Measurements from ENCODE around the gene DOK7. TPM values are rescaled to one million over a fixed set of nuclear protein-coding genes. Genes with fewer than 3 reads are reported as not detected.

The DOK7 gene
- total RNA-seq, 1 donor from 2014 or later = not detected

DNA sequence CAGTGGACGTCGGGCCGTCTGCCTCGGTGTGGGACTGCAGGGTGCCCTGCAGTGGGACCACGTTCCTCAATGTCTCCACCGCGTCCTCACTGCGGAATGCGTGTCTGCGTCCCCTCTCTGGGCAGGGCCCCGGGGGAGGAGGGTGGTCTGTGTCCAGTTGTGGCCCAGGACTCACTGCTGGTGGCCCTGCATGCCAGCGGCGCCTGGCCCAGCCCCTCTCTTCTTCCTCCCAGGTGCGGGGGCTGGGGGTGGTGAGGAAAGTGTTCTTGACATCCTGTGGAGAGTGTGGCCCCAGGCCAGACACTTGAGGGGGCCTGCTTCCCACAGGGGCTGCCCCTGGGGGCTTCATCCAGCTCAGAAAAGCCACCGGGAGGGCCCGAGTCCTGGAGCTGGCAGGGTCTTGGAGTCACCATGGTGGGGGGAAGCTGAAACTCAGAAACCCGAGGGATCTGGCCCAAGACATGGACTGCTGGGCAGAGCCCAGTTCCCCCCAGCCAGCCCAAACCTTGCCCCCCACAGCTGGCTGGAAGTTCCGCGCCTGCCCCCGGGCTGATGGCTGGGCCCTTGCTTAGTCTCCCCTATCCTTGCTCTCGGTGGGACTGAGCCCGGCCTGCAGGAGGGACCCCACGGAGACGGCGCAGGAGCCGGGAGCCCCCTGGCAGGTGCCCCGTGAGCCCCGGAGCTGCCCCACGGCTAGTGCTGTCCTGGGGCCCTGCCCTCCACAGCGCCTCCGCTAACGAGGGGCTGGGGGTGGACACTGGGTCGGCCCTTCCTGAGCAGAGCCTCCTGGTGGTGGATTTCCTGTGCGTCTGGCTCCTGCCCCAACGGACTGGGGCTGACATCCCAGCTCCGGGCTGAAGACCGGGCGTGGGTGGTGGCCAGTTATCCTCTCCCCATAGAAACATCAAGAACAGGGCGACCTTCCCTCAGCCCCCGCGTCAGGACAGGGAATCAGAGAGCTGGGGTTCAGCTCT lies 2.9 kb downstream of the DOK7 start:
- Mint-ChIP-seq H3K36me3 (ENCODE audit: low read depth) (no peaks in the 10 kb centered on the region), H3K4me1 (peaks cover 10% of the 10 kb centered on the region), H3K9me3 (no peaks in the 10 kb centered on the region), H3K4me3 (no peak overlapping the region), H3K27me3 (ENCODE audit: low read depth) (peaks cover 3% of the 10 kb centered on the region), H3K27ac (ENCODE audit: unreplicated experiment) (no peak overlapping the region)
- TF ChIP-seq, protein P1, sequence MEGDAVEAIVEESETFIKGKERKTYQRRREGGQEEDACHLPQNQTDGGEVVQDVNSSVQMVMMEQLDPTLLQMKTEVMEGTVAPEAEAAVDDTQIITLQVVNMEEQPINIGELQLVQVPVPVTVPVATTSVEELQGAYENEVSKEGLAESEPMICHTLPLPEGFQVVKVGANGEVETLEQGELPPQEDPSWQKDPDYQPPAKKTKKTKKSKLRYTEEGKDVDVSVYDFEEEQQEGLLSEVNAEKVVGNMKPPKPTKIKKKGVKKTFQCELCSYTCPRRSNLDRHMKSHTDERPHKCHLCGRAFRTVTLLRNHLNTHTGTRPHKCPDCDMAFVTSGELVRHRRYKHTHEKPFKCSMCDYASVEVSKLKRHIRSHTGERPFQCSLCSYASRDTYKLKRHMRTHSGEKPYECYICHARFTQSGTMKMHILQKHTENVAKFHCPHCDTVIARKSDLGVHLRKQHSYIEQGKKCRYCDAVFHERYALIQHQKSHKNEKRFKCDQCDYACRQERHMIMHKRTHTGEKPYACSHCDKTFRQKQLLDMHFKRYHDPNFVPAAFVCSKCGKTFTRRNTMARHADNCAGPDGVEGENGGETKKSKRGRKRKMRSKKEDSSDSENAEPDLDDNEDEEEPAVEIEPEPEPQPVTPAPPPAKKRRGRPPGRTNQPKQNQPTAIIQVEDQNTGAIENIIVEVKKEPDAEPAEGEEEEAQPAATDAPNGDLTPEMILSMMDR (conservative IDR thresholded peaks at IDR 0.05) = peak; percentile 41
- DNase-seq (ENCODE audit: low read depth, low spot score) = no peak

DNA sequence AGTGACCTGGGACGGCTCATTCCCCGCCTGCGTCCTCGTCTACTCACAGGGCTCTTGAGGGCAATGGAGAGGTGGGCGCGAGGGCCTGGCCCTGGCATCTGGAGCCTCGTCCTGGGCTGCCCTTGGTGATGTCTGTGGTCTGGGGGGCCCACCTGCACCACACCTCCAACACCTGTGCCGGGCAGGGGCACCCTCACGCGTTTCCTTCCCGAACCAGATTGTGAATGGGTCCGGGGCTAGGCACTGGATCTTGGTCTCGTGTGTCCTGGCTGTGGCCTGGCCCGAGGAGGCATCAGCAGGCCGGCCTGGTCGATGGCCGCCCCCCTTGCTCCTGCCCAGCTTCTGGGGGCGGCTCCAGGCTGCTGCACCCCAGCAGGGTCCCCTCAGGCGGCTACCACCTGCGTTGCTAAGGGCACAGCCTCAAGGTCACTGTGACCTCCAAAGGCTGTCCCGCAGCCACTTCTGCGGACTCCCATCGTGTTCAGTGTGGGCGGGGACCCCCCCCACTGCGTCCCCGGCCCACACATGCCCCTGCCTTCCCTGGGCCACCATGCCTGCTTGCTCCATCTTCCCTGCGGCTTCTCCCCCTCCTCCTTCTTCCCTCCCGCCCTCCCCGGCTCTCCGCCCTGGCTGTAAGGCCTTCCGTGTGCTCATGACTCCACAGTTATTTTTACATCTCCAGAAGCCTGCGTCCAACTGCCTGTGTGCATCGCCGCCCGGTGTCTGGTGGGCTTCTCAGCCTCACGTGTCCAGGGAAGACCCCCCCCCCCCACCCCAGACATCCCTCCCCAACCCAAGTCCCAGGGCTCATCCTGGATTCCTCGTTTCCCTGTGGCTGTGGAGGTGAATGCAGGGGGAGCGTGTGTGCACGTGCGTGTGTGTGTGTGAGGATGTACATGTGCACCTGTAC lies 3.8 kb downstream of the DOK7 start:
- no peaks in the 10 kb centered on the region for H3K36me3 Mint-ChIP-seq (ENCODE audit: low read depth)
- TF ChIP-seq, protein P1 (conservative IDR thresholded peaks at IDR 0.05) = no peak
- no peaks in the 10 kb centered on the region for H3K9me3 Mint-ChIP-seq
- peaks cover 10% of the 10 kb centered on the region for H3K4me1 Mint-ChIP-seq
- H3K27me3 Mint-ChIP-seq (ENCODE audit: low read depth) = peaks cover 3% of the 10 kb centered on the region
- no peak overlapping the region for H3K4me3 Mint-ChIP-seq
- no peak overlapping the region for H3K27ac Mint-ChIP-seq (ENCODE audit: unreplicated experiment)
- DNase-seq (ENCODE audit: low read depth, low spot score) = no peak

DNA sequence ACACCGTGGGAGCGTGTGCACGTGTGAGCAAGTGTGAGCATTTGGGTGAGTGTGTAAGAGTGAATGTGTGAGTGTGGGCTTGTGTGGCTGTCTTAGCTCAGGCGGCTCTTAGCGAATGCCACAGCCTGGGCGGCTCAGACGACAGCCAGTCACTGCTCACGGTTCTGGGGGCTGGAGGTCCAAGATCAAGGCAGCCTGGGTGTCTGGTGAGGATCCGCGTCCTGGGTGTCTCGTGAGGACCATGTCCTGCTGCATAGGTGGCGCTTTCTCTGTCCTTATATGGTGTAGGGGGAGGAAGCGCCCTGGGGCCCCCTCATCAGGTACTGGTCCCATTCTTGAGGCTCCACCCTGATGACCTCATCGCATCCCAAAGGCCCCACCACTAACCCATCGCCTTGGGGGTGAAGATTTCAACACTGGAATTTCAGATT lies 4.5 kb downstream of the DOK7 start:
- no peak overlapping the region for H3K4me3 Mint-ChIP-seq
- H3K27me3 Mint-ChIP-seq (ENCODE audit: low read depth) = peaks cover 3% of the 10 kb centered on the region
- TF ChIP-seq, protein P1 (conservative IDR thresholded peaks at IDR 0.05) = no peak
- no peak overlapping the region for H3K27ac Mint-ChIP-seq (ENCODE audit: unreplicated experiment)
- no peak for DNase-seq (ENCODE audit: low read depth, low spot score)
- no peaks in the 10 kb centered on the region for H3K36me3 Mint-ChIP-seq (ENCODE audit: low read depth)
- H3K9me3 Mint-ChIP-seq = no peaks in the 10 kb centered on the region
- peaks cover 10% of the 10 kb centered on the region for H3K4me1 Mint-ChIP-seq

DNA sequence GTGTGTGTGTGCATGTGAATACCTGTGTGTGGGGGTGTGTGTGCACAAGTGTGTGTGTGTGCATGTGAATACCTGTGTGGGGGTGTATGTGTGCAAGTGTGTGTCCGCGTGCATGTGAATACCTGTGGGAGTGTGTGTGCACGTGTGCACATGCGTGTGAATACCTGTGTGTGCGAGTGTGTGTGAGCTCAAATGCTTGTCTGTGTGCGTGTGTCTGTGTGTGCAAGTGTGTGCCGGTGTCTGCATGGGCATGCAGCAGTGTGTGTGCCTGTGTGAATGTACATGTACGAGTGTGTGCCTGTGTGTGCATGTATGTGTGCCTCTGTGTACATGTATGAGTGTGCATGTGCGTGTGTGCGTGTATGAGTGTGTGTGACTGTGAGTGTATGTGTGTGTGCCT lies 5.0 kb downstream of the DOK7 start:
- Mint-ChIP-seq H3K36me3 (ENCODE audit: low read depth) (no peaks in the 10 kb centered on the region), H3K4me3 (no peak overlapping the region), H3K27me3 (ENCODE audit: low read depth) (peaks cover 3% of the 10 kb centered on the region), H3K4me1 (peaks cover 10% of the 10 kb centered on the region), H3K9me3 (no peaks in the 10 kb centered on the region), H3K27ac (ENCODE audit: unreplicated experiment) (no peak overlapping the region)
- DNase-seq (ENCODE audit: low read depth, low spot score) = no peak
- TF ChIP-seq, protein P1 (conservative IDR thresholded peaks at IDR 0.05) = no peak

DNA sequence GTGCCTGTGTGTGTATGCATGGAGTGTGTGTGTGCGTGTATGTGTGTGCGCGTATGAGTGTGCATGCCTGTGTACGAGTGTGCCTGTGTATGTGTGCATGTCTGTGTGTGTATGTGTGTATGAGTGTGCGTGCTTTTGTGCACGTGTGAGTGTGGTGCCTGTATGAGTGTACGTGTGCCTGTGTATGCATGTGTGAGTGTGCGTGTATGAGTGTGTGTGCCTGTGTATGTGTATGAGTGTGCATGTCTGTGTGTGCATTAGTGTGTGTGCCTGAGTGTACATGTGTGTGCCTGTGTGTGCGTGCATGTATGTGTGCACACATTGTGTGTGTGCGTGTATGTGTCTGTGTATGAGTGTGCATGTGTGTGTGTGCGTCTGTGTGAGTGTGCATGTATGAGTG lies 5.7 kb downstream of the DOK7 start:
- peaks cover 3% of the 10 kb centered on the region for H3K27me3 Mint-ChIP-seq (ENCODE audit: low read depth)
- TF ChIP-seq, protein P1 (conservative IDR thresholded peaks at IDR 0.05) = no peak
- DNase-seq (ENCODE audit: low read depth, low spot score) = no peak
- H3K4me1 Mint-ChIP-seq = peaks cover 10% of the 10 kb centered on the region
- H3K9me3 Mint-ChIP-seq = no peaks in the 10 kb centered on the region
- no peaks in the 10 kb centered on the region for H3K36me3 Mint-ChIP-seq (ENCODE audit: low read depth)
- H3K27ac Mint-ChIP-seq (ENCODE audit: unreplicated experiment) = no peak overlapping the region
- H3K4me3 Mint-ChIP-seq = no peak overlapping the region

All from neural crest cell (in vitro differentiated cells).